ENCODE measurements around the gene HDAC10.

The HDAC10 gene

GRCh38 chr22:50219800-50220602 lies 31.1 kb downstream of the HDAC10 start:
- in situ Hi-C loops (cut with MboI; ENCODE audit: low sequenced_read_pairs), result no loop called here

GRCh38 chr22:50218996-50219727 lies 31.9 kb downstream of the HDAC10 start:
- in situ Hi-C loops (cut with MboI; ENCODE audit: low sequenced_read_pairs), result no loop called here

- in situ Hi-C loops (cut with MboI; ENCODE audit: low sequenced_read_pairs), result no loop called here
Observed at GRCh38 chr22:50218153-50218995, 32.7 kb downstream of the HDAC10 start.

GRCh38 chr22:50217543-50218152 lies 33.4 kb downstream of the HDAC10 start:
- in situ Hi-C loops (cut with MboI; ENCODE audit: low sequenced_read_pairs), result no loop called here

- in situ Hi-C loops (cut with MboI; ENCODE audit: low sequenced_read_pairs), result no loop called here
Observed at GRCh38 chr22:50216684-50217520, 34.2 kb downstream of the HDAC10 start.

- in situ Hi-C loops (cut with MboI; ENCODE audit: low sequenced_read_pairs), result no loop called here
Observed at GRCh38 chr22:50216055-50216683, 34.9 kb downstream of the HDAC10 start.

GRCh38 chr22:50215297-50216054 lies 35.6 kb downstream of the HDAC10 start:
- in situ Hi-C loops (cut with MboI; ENCODE audit: low sequenced_read_pairs), result no loop called here

GRCh38 chr22:50213263-50213662 lies 37.8 kb downstream of the HDAC10 start:
- in situ Hi-C loops (cut with MboI; ENCODE audit: low sequenced_read_pairs), result no loop called here

GRCh38 chr22:50211147-50211546 lies 39.9 kb downstream of the HDAC10 start:
- in situ Hi-C loops (cut with MboI; ENCODE audit: low sequenced_read_pairs), result no loop called here

GRCh38 chr22:50210378-50211139 lies 40.5 kb downstream of the HDAC10 start:
- in situ Hi-C loops (cut with MboI; ENCODE audit: low sequenced_read_pairs), result no loop called here

GRCh38 chr22:50209893-50210292 lies 41.2 kb downstream of the HDAC10 start:
- in situ Hi-C loops (cut with MboI; ENCODE audit: low sequenced_read_pairs), result no loop called here

GRCh38 chr22:50208939-50209892 lies 41.8 kb downstream of the HDAC10 start:
- in situ Hi-C loops (cut with MboI; ENCODE audit: low sequenced_read_pairs), result no loop called here

GRCh38 chr22:50208430-50208938 lies 42.6 kb downstream of the HDAC10 start:
- in situ Hi-C loops (cut with MboI; ENCODE audit: low sequenced_read_pairs), result no loop called here

- in situ Hi-C loops (cut with MboI; ENCODE audit: low sequenced_read_pairs), result no loop called here
Observed at GRCh38 chr22:50207383-50208140, 43.5 kb downstream of the HDAC10 start.

- in situ Hi-C loops (cut with MboI; ENCODE audit: low sequenced_read_pairs), result no loop called here
Observed at GRCh38 chr22:50206599-50206998, 44.5 kb downstream of the HDAC10 start.
